Left renal pelvis (tissue), 4 donors: ENCODE data around the gene ADH4. TPM values are rescaled to one million over a fixed set of nuclear protein-coding genes. Genes with fewer than 3 reads are reported as not detected.
"Not testable (repeated sequence)": the region's sequence is repeated elsewhere in the genome, so short reads cannot be mapped to it uniquely, and the experiment has no call there.

Source experiments
- DNase-seq, 4 donors: peaks; one replicate each; pipeline ENCODE4 v3.0.0-alpha.2; 2013; ENCODE audit warnings: low read depth in 4 of 4, low spot score in 3 of 4
- polyA plus RNA-seq, 4 donors: library from polyadenylated mRNA; unstranded; fragments of 120-200 nt; gene quantifications; one replicate each; pipeline ENCODE4 v1.2.1, GENCODE V29; 2013; ENCODE audit not compliant: insufficient read length in 4 of 4

ADH4 gene
- polyA plus RNA-seq, 4 donors: 0.17 to 1.1 (median 0.74) TPM

- DNase-seq: no peak
Observed at GRCh38 chr4:99135541-99136162, 8.4 kb downstream of the ADH4 start.

- no peak for DNase-seq
Observed at GRCh38 chr4:99134586-99134985, 9.5 kb downstream of the ADH4 start.

GRCh38 chr4:99131378-99131777 lies 12.7 kb downstream of the ADH4 start:
- no peak for DNase-seq

GRCh38 chr4:99126376-99126775 lies 17.7 kb downstream of the ADH4 start:
- DNase-seq: no peak

GRCh38 chr4:99121008-99121407 lies 23.1 kb downstream of the ADH4 start:
- DNase-seq: no peak

- DNase-seq: no peak
Observed at GRCh38 chr4:99120501-99120900, 23.6 kb downstream of the ADH4 start.

- DNase-seq: peak in 1 of 4 donors; percentile 3
Observed at GRCh38 chr4:99117876-99118693, 26.0 kb downstream of the ADH4 start.

- DNase-seq: not testable (repeated sequence)
Observed at GRCh38 chr4:99117122-99117841, 26.8 kb downstream of the ADH4 start.

- not testable (repeated sequence) for DNase-seq
Observed at GRCh38 chr4:99109286-99109685, 34.8 kb downstream of the ADH4 start.

- DNase-seq: no peak
Observed at GRCh38 chr4:99104153-99104552, 39.9 kb downstream of the ADH4 start.

- no peak for DNase-seq
Observed at GRCh38 chr4:99103166-99103565, 40.9 kb downstream of the ADH4 start.

- DNase-seq: no peak
Observed at GRCh38 chr4:99102634-99103033, 41.5 kb downstream of the ADH4 start.

- no peak for DNase-seq
Observed at GRCh38 chr4:99100876-99101275, 43.2 kb downstream of the ADH4 start.

- DNase-seq: not testable (repeated sequence)
Observed at GRCh38 chr4:99099814-99100213, 44.3 kb downstream of the ADH4 start.

- DNase-seq: no peak
Observed at GRCh38 chr4:99099311-99099710, 44.8 kb downstream of the ADH4 start.

- DNase-seq: not testable (repeated sequence)
Observed at GRCh38 chr4:99091841-99092240, 52.3 kb downstream of the ADH4 start.

- DNase-seq: no peak
Observed at GRCh38 chr4:99091216-99091575, 52.9 kb downstream of the ADH4 start.

GRCh38 chr4:99090481-99091215 lies 53.4 kb downstream of the ADH4 start:
- no peak for DNase-seq

- peak; percentile 68 to 75 (median 72) for DNase-seq
Observed at GRCh38 chr4:99088481-99089365, 55.4 kb downstream of the ADH4 start, which contains the start of gene ADH5. ADH5 (minus strand) TSS chr4:99088788; CDS start chr4:99088700, 88 bp downstream.

- DNase-seq: peak; percentile 37 to 56 (median 44)
Observed at GRCh38 chr4:99088023-99088449, 56.1 kb downstream of the ADH4 start.
